Liver (tissue), 3 donors: ENCODE measurements around the gene SNHG17.

Experiments used
- ATF3 ChIP-seq: IDR thresholded peaks from 2 replicates; pipeline ENCODE4 v1.6.1; 2016; ENCODE audit warnings: antibody characterized with exemption
- CTCF ChIP-seq: fragments of 150-350 bp; IDR thresholded peaks from 2 replicates; pipeline ENCODE4 v1.5.1; 2017; ENCODE audit warnings: improper control_type of control experiment, low read depth, low read length; ENCODE audit not compliant: missing input control
- MAX ChIP-seq: IDR thresholded peaks from 2 replicates; pipeline ENCODE4 v1.6.1; 2016; ENCODE audit warnings: antibody characterized with exemption
- TAF1 ChIP-seq: conservative IDR thresholded peaks from 2 replicates; pipeline ENCODE4 v1.6.1; 2016; ENCODE audit warnings: antibody characterized with exemption, mild to moderate bottlenecking
- donor health status: healthy.
- donor health status: healthy.

- TF ChIP-seq MAX (no peak), CTCF (no peak), ATF3 (no peak), TAF1 (no peak)
Observed at GRCh38 chr20:38386851-38387250, 48.3 kb downstream of the SNHG17 start.
